GM21526 (cell line): Measurements from ENCODE around the gene MZT2B.
"Not testable (repeated sequence)": the region's sequence is repeated elsewhere in the genome, so short reads cannot be mapped to it uniquely, and the experiment has no call there.

Source experiments
- ATAC-seq: cut with Tn5 transposase; IDR thresholded peaks from one replicate; pipeline ENCODE4 v1.9.1; 2021; ENCODE audit warnings: moderate library complexity; ENCODE audit not compliant: unreplicated experiment, low FRiP score

The MZT2B gene

GRCh38 chr2:130169163-130169562 lies 12.9 kb upstream of the MZT2B start:
- not testable (repeated sequence) for ATAC-seq

GRCh38 chr2:130169896-130170295 lies 12.2 kb upstream of the MZT2B start:
- ATAC-seq: no peak

GRCh38 chr2:130174866-130175265 lies 7.2 kb upstream of the MZT2B start:
- not testable (repeated sequence) for ATAC-seq

DNA sequence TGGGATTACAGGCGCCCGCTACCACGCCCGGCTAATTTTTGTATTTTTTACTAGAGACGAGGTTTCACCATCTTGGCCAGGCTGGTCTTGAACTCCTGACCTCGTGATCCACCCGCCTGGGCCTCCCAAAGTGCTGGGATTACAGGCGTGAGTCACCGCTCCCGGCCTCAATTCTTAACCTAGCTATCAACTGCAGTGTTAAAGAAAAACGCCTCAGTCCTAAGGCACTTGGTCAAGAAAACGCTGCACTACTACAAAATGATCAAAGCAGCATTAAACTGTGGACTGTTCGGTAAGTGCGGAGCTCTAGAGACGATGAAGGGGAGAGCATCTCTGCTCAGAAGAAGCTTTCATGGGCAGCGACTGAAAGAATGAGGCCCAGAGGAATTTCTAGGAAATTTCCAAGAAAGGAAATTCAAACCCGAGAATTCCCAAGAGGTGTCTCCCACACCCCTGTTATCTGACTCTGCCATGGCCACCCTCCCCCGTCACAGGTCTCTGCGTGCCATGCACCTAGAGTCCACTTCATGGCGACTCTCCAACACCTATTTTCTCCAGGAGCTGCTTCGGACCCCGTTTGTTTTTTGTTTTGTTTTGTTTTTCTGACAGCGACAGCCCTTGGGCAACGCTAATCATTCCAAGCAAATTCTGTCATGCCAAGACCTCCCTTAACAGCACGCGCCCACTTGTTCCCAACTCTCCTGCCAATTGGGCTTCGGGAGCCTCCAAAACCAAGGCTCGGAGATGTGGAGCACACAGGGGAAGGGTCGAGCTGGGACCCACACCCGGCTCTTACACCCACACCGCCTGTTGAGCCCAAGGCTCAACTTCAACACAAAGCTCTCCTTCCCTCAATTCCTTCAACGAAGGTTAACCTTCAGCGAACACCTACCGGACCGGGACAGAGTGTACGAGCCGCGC lies 1.4 kb upstream of the MZT2B start:
- ATAC-seq: not testable (repeated sequence)

GRCh38 chr2:130181325-130181879 lies 660 bp upstream of the MZT2B start, which contains the start of gene SMPD4:
SMPD4 (minus strand) TSS chr2:130181602; CDS start chr2:130176592, 5,010 bp downstream.
- peak; percentile 52 for ATAC-seq

DNA sequence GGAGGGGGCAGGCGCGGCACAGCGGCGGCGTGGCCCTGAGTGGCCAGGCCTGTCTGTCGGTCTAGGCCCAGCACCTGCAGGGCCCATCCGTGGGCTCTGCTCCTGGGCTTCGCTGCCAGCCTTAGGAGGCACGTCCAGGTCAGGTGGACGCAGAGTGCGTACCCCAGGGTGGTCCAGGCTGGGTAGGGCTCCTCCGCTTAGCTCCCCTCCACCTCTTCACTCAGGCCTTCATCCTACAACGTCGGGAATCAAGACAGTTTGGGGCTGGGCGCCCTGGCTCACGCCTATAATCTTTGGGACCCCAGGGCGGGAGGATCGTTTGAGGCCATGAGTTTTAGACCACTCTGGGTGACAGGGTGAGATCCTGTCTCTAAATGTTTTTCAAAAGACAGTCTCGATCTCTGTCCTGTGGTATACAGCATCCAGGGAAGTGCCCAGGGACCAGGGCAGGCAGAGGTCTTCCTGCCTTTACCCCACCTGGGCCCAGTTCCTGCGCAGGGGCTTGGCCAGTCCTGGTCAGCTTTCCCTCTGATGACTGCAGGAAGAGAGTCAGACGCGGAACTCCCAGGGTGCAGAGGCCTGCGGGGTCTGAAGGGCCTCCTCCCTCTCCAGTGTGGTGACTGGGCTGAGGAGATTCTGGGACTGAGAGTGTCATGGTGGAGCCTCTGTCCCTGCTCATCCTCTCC lies 907 bp downstream of the MZT2B start:
- ATAC-seq: peak; percentile 10

DNA sequence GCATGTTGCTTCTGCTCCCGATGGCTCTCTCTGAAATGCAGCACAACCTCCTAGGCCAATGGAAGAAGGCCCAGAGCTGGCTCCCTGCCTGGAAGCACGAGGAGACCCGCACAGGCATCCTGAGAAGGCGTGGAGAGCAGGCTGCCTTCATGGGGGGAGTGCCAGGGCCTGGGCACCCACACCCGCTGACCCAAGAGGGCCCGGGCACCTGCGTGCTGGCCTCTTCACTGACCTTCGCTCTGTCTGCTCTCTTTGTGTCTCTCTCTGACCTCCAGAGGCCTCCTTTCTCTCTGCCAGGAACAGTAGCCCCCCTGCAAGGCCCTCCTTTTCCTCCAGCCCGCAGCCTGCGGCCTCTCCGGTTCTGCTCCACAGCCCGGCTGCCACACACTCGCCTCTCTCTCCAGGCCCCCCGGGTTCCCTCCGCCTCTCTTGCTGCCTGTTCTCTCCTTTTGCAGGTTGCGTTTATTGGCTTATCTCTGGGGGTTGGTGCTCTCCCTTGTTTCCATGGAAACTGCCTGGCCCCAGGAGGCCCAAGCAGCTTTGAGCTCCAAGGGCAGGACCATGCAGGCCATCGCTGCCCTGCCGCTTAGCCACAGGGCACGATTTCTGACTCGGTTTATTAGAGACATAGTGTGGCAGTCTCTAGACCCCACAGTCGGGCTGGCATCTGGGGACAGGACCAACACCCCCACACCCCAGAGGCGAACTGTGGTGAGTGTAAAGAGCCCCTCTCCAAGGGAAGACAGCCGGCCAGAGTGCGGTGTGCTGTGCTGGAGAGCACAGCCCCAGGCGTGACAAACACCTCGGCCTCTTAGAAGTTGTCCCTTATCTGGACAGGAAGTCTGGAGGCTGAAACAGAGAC lies 1.7 kb downstream of the MZT2B start:
- ATAC-seq: no peak

GRCh38 chr2:130185436-130185835 lies 3.4 kb downstream of the MZT2B start:
- ATAC-seq: no peak

DNA sequence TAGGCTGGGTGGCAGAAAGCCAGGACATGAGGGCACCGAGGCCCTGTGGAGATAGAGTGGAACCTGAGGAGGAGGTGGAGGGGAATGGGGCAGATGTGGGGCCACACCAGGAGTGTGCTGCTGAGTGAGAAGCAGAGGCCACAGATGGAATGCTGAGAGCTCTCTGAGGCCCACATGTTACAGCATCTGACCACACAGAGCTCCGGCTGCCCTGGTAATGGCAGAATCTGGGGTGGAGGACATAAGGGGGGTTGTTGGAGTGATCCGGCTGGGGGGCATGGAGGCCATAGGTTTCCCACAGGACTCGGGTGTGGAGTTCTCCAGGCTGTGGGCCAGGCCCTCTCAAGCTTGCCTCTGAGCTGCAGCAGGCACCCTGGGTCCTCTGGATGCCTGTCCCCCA lies 3.8 kb downstream of the MZT2B start:
- ATAC-seq: no peak

- ATAC-seq: no peak
Observed at GRCh38 chr2:130186391-130186790, 4.3 kb downstream of the MZT2B start.

DNA sequence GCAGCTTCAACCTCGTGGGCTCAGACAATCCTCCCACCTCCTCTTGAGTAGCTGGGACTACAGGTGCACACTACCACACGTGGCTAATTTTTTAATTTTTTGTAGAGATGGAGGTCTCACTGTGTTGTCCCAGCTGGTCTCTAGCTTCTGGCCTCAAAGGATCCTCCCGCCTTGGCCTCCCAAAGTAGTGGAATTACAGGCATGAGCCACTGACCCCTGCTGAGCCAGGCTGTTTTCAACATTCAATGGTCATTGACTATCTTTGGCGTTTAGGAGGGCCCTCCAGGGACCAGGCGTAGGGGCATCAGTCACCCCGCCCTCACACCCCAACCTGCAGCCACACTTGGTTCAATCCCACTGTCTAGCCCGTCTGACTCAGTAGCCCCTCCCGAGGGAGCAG lies 5.2 kb downstream of the MZT2B start:
- no peak for ATAC-seq

GRCh38 chr2:130187859-130188792 lies 6.1 kb downstream of the MZT2B start:
- ATAC-seq: not testable (repeated sequence)

DNA sequence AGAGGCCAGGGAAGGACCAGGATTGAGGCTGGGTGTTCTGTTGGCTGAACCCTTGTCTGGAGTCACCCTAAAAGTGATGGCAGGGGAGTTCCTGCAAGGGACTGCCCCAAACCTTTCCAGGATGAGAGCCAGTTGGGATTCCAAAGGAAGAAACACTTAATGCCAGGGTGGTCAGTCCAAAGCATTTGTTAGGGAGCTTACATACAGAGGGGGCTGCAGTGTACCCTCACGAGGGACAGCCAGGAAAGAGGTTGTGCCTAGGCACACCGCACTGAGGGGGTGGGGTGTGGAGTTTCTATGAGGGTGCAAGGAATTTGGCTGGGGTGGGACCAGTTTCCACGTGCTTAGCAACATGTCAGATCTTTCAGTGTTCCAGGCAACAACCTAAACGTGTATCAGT lies 6.9 kb downstream of the MZT2B start:
- not testable (repeated sequence) for ATAC-seq

- no peak for ATAC-seq
Observed at GRCh38 chr2:130190237-130190636, 8.2 kb downstream of the MZT2B start.

- not testable (repeated sequence) for ATAC-seq
Observed at GRCh38 chr2:130191319-130191718, 9.3 kb downstream of the MZT2B start.

DNA sequence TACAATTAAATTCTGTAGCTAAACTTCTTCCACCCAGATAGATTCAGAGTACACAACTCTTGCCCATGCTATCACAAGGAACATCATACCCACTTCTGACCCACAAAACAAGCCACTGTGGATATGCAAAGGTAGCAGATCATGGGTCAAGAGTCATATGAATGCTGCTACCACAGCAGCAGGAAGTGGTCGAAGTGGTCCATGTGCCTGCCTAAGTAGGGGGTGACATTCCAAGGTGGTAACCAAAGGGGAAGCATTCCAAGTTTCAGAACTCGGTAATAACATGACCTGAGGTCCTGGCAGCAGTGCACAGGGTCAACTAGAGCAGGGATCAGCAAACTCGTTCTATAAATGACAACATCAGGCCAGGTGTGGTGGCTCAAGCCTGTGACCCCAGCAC lies 10.4 kb downstream of the MZT2B start:
- not testable (repeated sequence) for ATAC-seq

DNA sequence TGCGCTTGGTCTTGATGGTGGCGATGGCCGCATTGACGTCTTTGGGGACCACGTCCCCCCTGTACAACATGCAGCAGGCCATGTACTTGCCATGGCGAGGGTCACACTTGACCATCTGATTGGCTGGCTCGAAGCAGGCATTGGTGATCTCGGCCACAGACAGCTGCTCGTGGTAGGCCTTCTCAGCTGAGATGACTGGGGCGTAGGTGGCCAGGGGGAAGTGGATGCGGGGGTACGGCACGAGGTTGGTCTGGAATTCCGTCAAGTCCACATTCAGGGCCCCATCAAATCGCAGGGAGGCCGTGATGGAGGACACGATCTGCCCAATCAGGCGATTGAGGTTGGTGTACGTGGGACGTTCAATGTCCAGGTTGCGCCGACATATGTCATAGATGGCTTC lies 11.8 kb downstream of the MZT2B start:
- ATAC-seq: not testable (repeated sequence)

- not testable (repeated sequence) for ATAC-seq
Observed at GRCh38 chr2:130195089-130195635, 13.1 kb downstream of the MZT2B start.

DNA sequence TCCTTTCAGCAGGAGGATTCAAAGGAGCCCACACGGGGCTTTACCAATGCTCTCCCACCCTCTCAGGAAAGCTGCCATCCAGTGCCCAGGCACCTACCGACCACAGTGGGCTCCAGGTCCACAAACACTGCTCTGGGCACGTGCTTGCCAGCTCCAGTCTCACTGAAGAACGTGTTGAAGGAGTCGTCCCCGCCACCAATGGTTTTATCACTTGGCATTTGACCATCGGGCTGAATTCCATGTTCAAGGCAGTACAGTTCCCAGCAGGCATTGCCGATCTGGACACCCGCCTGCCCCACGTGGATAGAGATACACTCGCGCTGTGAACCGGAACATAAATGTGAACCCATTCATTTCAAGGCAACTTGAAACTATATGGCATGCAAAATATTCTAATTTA lies 14.0 kb downstream of the MZT2B start:
- not testable (repeated sequence) for ATAC-seq
